H1 (cell line): ENCODE data around the gene HAGH. TPM values are rescaled to one million over a fixed set of nuclear protein-coding genes. Genes with fewer than 3 reads are reported as not detected.
A peak's percentile ranks its signal among the peaks of the same experiment; 100 is the strongest.

Experiments
- EZH2 ChIP-seq: fragments of 200-600 bp; sonication (generic); IDR thresholded peaks from 2 replicates; pipeline ENCODE4 v1.7.1; 2012; ENCODE audit warnings: low read depth, mild to moderate bottlenecking, moderate library complexity, low read length, inconsistent platforms; ENCODE audit not compliant: severe bottlenecking
- FOSL1 ChIP-seq: IDR thresholded peaks from 2 replicates; pipeline ENCODE4 v1.6.1; 2011; ENCODE audit warnings: mild to moderate bottlenecking, low read depth, low read length, moderate library complexity; ENCODE audit not compliant: insufficient read depth
- POLR2A ChIP-seq, 2 experiments: IDR thresholded peaks; 1 replicate in 1 of 2; 2 replicates in 1 of 2; pipeline ENCODE4 v1.6.1; 2011; ENCODE audit warnings: low read depth in 2 of 2, low read length in 2 of 2, mild to moderate bottlenecking in 2 of 2; ENCODE audit errors: control extremely low read depth in 1 of 2
- POLR2AphosphoS5 ChIP-seq: IDR thresholded peaks from 2 replicates; pipeline ENCODE4 v1.6.1; 2011; ENCODE audit warnings: low read depth, low read length
- RFX5 ChIP-seq: IDR thresholded peaks from 2 replicates; pipeline ENCODE4 v1.6.1; 2011; ENCODE audit warnings: low read depth, low read length, improper control_type of control experiment, borderline replicate concordance
- SIN3A ChIP-seq, 2 experiments: IDR thresholded peaks in 1 of 2; conservative IDR thresholded peaks in 1 of 2; 2 replicates each; pipeline ENCODE4 v1.6.1; 2011 to 2012; ENCODE audit warnings: low read length in 2 of 2, improper control_type of control experiment in 1 of 2, low read depth in 1 of 2, mild to moderate bottlenecking in 1 of 2
- TAF1 ChIP-seq: IDR thresholded peaks from 2 replicates; pipeline ENCODE4 v1.6.1; 2011; ENCODE audit warnings: mild to moderate bottlenecking, low read depth, low read length
- polyA plus RNA-seq, 7 experiments: library from polyadenylated mRNA; depleted of rRNA in 3 of 7; stranded (reverse) in 5 of 7; unstranded in 2 of 7; fragments of >200 nt in 5 of 7; fragments of 200-250 nt in 2 of 7; gene quantifications; 1 replicate in 5 of 7; 2 replicates in 1 of 7; 4 replicates in 1 of 7; pipeline versions ENCODE4 v1.2.1 to v1.2.3, GENCODE V29; 2011 to 2013; ENCODE audit warnings: missing spikeins in 2 of 7, mixed read lengths in 2 of 7
- total RNA-seq: library from RNA; stranded (reverse); fragmentation: NEBNext Ultra II Directional; extraction: Animal tissue kit (Norgen Biotek cat#: 25700); gene quantifications from 2 replicates; pipeline ENCODE4 v1.2.1, GENCODE V29; 2021
- TF ChIP-seq, protein P1 (sequence below): IDR thresholded peaks from 2 replicates; pipeline ENCODE4 v1.6.1; 2012; ENCODE audit warnings: low read length, inconsistent platforms

The HAGH gene
- total and polyA plus RNA-seq, 2 of the 8 experiments (the other 6 are each of a cell fraction or from before 2014, with no cell fraction given) = 28.7 to 40.6 TPM

GRCh38 chr16:1770328-1771187, 56.1 kb downstream of the HAGH start (continued):
- TF ChIP-seq EZH2 = no peak
- TF ChIP-seq POLR2AphosphoS5 = peak; percentile 81
- TF ChIP-seq RFX5 = no peak
- TF ChIP-seq, protein P1, sequence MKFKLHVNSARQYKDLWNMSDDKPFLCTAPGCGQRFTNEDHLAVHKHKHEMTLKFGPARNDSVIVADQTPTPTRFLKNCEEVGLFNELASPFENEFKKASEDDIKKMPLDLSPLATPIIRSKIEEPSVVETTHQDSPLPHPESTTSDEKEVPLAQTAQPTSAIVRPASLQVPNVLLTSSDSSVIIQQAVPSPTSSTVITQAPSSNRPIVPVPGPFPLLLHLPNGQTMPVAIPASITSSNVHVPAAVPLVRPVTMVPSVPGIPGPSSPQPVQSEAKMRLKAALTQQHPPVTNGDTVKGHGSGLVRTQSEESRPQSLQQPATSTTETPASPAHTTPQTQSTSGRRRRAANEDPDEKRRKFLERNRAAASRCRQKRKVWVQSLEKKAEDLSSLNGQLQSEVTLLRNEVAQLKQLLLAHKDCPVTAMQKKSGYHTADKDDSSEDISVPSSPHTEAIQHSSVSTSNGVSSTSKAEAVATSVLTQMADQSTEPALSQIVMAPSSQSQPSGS = no peak
- 0 out of 2 replicates have a peak, but pooled peaks have one; percentile 40 for TF ChIP-seq TAF1
- peak in 1 of 2 experiments; percentile 65; a peak in 2 of 3 replicates for TF ChIP-seq POLR2A (IDR thresholded peaks at IDR 0.05; ENCODE audit: control extremely low read depth in 1 of 2, low read depth in 2 of 2, low read length in 2 of 2)
- TF ChIP-seq SIN3A (conservative IDR thresholded peaks at IDR 0.05 in 1 of 2, IDR thresholded peaks at IDR 0.05 in 1 of 2; ENCODE audit: low read depth in 1 of 2, low read length in 2 of 2) = 0 out of 4 replicates have a peak, but pooled peaks of 1 of the 2 experiments have one; percentile 11
- TF ChIP-seq FOSL1 = no peak
